B cell (primary cell): Measurements from ENCODE around the gene ZNF358. TPM values are rescaled to one million over a fixed set of nuclear protein-coding genes. Genes with fewer than 3 reads are reported as not detected.

Experiments used
- ATAC-seq: fragments of 200-7000 bp; cut with Tn5 transposase; one replicate; pipeline ENCODE4 v1.10.0; 2021; ENCODE audit warnings: low read depth, mild to moderate bottlenecking, moderate number of reproducible peaks, moderate library complexity
- CTCF ChIA-PET: fragments of 350-600 bp; sonication (Branson Sonifier 250); formaldehyde crosslinking; loops from one replicate; lab custom pipeline; 2021; ENCODE audit warnings: antibody characterized with exemption, inconsistent platforms; lab: Charles Lee
- POLR2A ChIA-PET: fragments of 350-600 bp; sonication (Branson Sonifier 250); formaldehyde crosslinking; loops from one replicate; lab custom pipeline; 2021; ENCODE audit warnings: antibody characterized with exemption; lab: Charles Lee
- DNase-seq: peaks from one replicate; pipeline ENCODE4 v3.0.0; 2013
- H2AFZ ChIP-seq: 2 replicates; pipeline ENCODE4 v1.6.1; 2012; ENCODE audit warnings: mild to moderate bottlenecking, low read depth, low read length; ENCODE audit not compliant: insufficient read depth, poor library complexity, severe bottlenecking
- H3K27ac ChIP-seq, 2 donors: 1 replicate in 1 of 2; 2 replicates in 1 of 2; pipeline ENCODE4 v1.5.1; 2012 to 2013; ENCODE audit warnings: low read length in 2 of 2, mild to moderate bottlenecking in 2 of 2, moderate library complexity in 1 of 2
- H3K27me3 ChIP-seq, 4 experiments: fragments of 200-600 bp in 1 of 4; sonication (generic) in 1 of 4; replicated peaks in 1 of 4; 1 replicate in 2 of 4; 2 replicates in 2 of 4; pipeline versions ENCODE4 v1.6.1 to v1.7.0; 2013 to 2016; ENCODE audit warnings: low read length in 3 of 4, mild to moderate bottlenecking in 2 of 4, mixed read lengths in 1 of 4, moderate library complexity in 1 of 4; ENCODE audit not compliant: insufficient read depth in 4 of 4, control insufficient read depth in 3 of 4; ENCODE audit errors: control extremely low read depth in 1 of 4
- H3K36me3 ChIP-seq, 2 experiments: replicated peaks in 1 of 2; 1 replicate in 1 of 2; 2 replicates in 1 of 2; pipeline versions ENCODE4 v1.6.1 to v1.7.1; 2013; ENCODE audit warnings: low read length in 1 of 2; ENCODE audit not compliant: insufficient read depth in 2 of 2, control insufficient read depth in 1 of 2; ENCODE audit errors: control extremely low read depth in 1 of 2, extremely low read depth in 1 of 2
- H3K4me1 ChIP-seq, 2 donors: fragments of 200-600 bp in 1 of 2; sonication (generic) in 1 of 2; 1 replicate in 1 of 2; 2 replicates in 1 of 2; pipeline versions ENCODE4 v1.5.1 to v1.6.1; 2013 to 2017; ENCODE audit warnings: low read length in 2 of 2; ENCODE audit not compliant: control insufficient read depth in 2 of 2, insufficient read depth in 2 of 2
- H3K4me2 ChIP-seq: replicated peaks from 2 replicates; pipeline ENCODE3; 2012; ENCODE audit warnings: mild to moderate bottlenecking, low read depth, low read length; ENCODE audit not compliant: poor library complexity, severe bottlenecking
- H3K4me3 ChIP-seq, 5 experiments: fragments of 200-600 bp in 1 of 5; sonication (generic) in 1 of 5; 1 replicate in 3 of 5; 2 replicates in 2 of 5; pipeline versions ENCODE4 v1.5.1 to v1.7.0; 2011 to 2016; ENCODE audit warnings: low read length in 4 of 5, mild to moderate bottlenecking in 4 of 5, low read depth in 2 of 5, control low read depth in 1 of 5, moderate library complexity in 1 of 5; ENCODE audit not compliant: insufficient read depth in 1 of 5; ENCODE audit errors: control extremely low read depth in 1 of 5, extremely low read depth in 1 of 5
- H3K79me2 ChIP-seq: fragments of 200-600 bp; sonication (generic); one replicate; pipeline ENCODE4 v1.6.0; 2016; ENCODE audit warnings: low read length; ENCODE audit not compliant: control insufficient read depth, insufficient read depth
- H3K9ac ChIP-seq: fragments of 200-600 bp; sonication (generic); 2 replicates; pipeline ENCODE4 v1.6.1; 2017; ENCODE audit warnings: mild to moderate bottlenecking, low read length, moderate library complexity
- H3K9me3 ChIP-seq, 3 donors: one replicate each; pipeline versions ENCODE4 v1.6.1 to v1.7.1; 2013; ENCODE audit warnings: low read length in 2 of 3; ENCODE audit not compliant: control insufficient read depth in 2 of 3, insufficient read depth in 1 of 3; ENCODE audit errors: control extremely low read depth in 1 of 3
- H4K20me1 ChIP-seq: 2 replicates; pipeline ENCODE4 v1.6.0; 2012; ENCODE audit warnings: mild to moderate bottlenecking, low read length; ENCODE audit not compliant: insufficient read depth, control insufficient read depth, poor library complexity, severe bottlenecking
- H3K27ac Mint-ChIP-seq: one replicate; pipeline ENCODE4 v1.8.0; 2021; ENCODE audit warnings: mixed read lengths
- H3K27me3 Mint-ChIP-seq: one replicate; pipeline ENCODE4 v1.8.0; 2021; ENCODE audit warnings: mixed read lengths
- H3K4me1 Mint-ChIP-seq: one replicate; pipeline ENCODE4 v1.8.0; 2021; ENCODE audit warnings: mixed read lengths
- H3K4me3 Mint-ChIP-seq: one replicate; pipeline ENCODE4 v1.8.0; 2021; ENCODE audit warnings: mixed read lengths
- H3K9me3 Mint-ChIP-seq: one replicate; pipeline ENCODE4 v1.8.0; 2022; ENCODE audit warnings: mixed read lengths; ENCODE audit not compliant: insufficient read depth
- CTCF ChIP-seq: fragments of 200-600 bp; IDR thresholded peaks from one replicate; pipeline ENCODE4 v1.8.0; 2022; ENCODE audit warnings: antibody characterized with exemption, mild to moderate bottlenecking
- EZH2 ChIP-seq: IDR thresholded peaks from 2 replicates; pipeline ENCODE4 v1.6.1; 2012; ENCODE audit warnings: borderline replicate concordance, low read depth, mild to moderate bottlenecking, moderate library complexity, low read length; ENCODE audit not compliant: insufficient read depth, poor library complexity, severe bottlenecking
- WGBS: methylation state at CpG from one replicate; pipeline ENCODE4 v1.1.5; 2013; ENCODE audit warnings: missing lambda C conversion rate; ENCODE audit not compliant: insufficient coverage; 5-methylcytosine and 5-hydroxymethylcytosine counted together
- intact Hi-C: fragments of 100-400 bp; cut with micrococcal nuclease; formaldehyde crosslinking; loops from one replicate; pipeline ENCODE4 v1.10.0; 2022
- polyA plus RNA-seq: library from polyadenylated mRNA; depleted of rRNA; stranded (reverse); fragments of >200 nt; gene quantifications from 2 replicates; pipeline ENCODE4 v1.2.3, GENCODE V29; 2012
- total RNA-seq, 2 donors: library from RNA; stranded (reverse); fragments of 120-200 nt in 1 of 2; gene quantifications; 1 replicate in 1 of 2; 2 replicates in 1 of 2; pipeline versions ENCODE4 v1.2.3 to v1.2.4, GENCODE V29; 2013 to 2022

The ZNF358 gene
- total and polyA plus RNA-seq, 2 donors (not counting 1 experiment from before 2014, with no cell fraction given): 8.5 to 17.5 TPM

- Histone ChIP-seq H3K4me2 (no peak overlapping the region), H3K79me2 (no peaks in the 10 kb centered on the region), H3K4me3 (no peak overlapping the region), H4K20me1 (no peaks in the 10 kb centered on the region), H3K27me3 (no peaks in the 10 kb centered on the region), H3K36me3 (peaks cover 0 to 7% of the 10 kb centered on the region in 2 experiments), H3K9ac (no peak overlapping the region), H3K4me1 (peaks cover 0 to 20% of the 10 kb centered on the region in 2 donors), H2AFZ (no peak overlapping the region), H3K9me3 (no peaks in the 10 kb centered on the region), H3K27ac (no peak overlapping the region)
- Mint-ChIP-seq H3K9me3 (no peaks in the 10 kb centered on the region), H3K27me3 (no peaks in the 10 kb centered on the region), H3K4me3 (no peak overlapping the region), H3K4me1 (peaks cover 5% of the 10 kb centered on the region), H3K27ac (no peak overlapping the region)
- intact Hi-C loops: no loop called here
- 96% methylated on average over 30 of the region's 33 CpGs for WGBS
- DNase-seq (no peak), ATAC-seq (no peak)
- ChIA-PET CTCF (no interaction called here), POLR2A (no interaction called here)
- no peak for TF ChIP-seq EZH2
- TF ChIP-seq CTCF: no peak
Observed at GRCh38 chr19:7529610-7530490, 13.9 kb downstream of the ZNF358 start.
